Retina (tissue), 1 donor: ENCODE measurements around the gene C1orf52.

Experiments used
- DNase-seq: peaks from one replicate; pipeline ENCODE4 v3.0.0-alpha.2; 2016

The C1orf52 gene

GRCh38 chr1:85228972-85229371 is 30.5 kb downstream of the C1orf52 start:
- no peak for DNase-seq

GRCh38 chr1:85225624-85226380 is 33.7 kb downstream of the C1orf52 start:
- DNase-seq: no peak

GRCh38 chr1:85224734-85225623 is 34.5 kb downstream of the C1orf52 start:
- no peak for DNase-seq

- DNase-seq: no peak
These were observed 35.2 kb downstream of the C1orf52 start for GRCh38 chr1:85224295-85224694.

GRCh38 chr1:85223334-85223733 is 36.1 kb downstream of the C1orf52 start:
- no peak for DNase-seq

- DNase-seq: no peak
These were observed 38.7 kb downstream of the C1orf52 start for GRCh38 chr1:85220756-85221201.

GRCh38 chr1:85219853-85220610 is 39.4 kb downstream of the C1orf52 start:
- no peak for DNase-seq

- no peak for DNase-seq
These were observed 42.8 kb downstream of the C1orf52 start for GRCh38 chr1:85216697-85217096.

- DNase-seq: no peak
These were observed 44.8 kb downstream of the C1orf52 start for GRCh38 chr1:85214654-85215053.

- DNase-seq: no peak
These were observed 51.0 kb downstream of the C1orf52 start for GRCh38 chr1:85208488-85208887.

GRCh38 chr1:85203573-85204171 is 55.8 kb downstream of the C1orf52 start:
- no peak for DNase-seq

GRCh38 chr1:85202864-85203255 is 56.6 kb downstream of the C1orf52 start:
- DNase-seq: no peak

GRCh38 chr1:85202092-85202863 is 57.2 kb downstream of the C1orf52 start:
- no peak for DNase-seq

- DNase-seq: peak; percentile 87
These were observed 57.9 kb downstream of the C1orf52 start for GRCh38 chr1:85201340-85202091.

- peak; percentile 89 for DNase-seq
These were observed 58.8 kb downstream of the C1orf52 start, which contains the start of gene SYDE2 for GRCh38 chr1:85200463-85201339. Gene SYDE2 (minus strand): TSS chr1:85201016. CDS start chr1:85200996, 20 bp downstream.
